ENCODE measurements around the gene DAB2. TPM values are rescaled to one million over a fixed set of nuclear protein-coding genes. Genes with fewer than 3 reads are reported as not detected.

The DAB2 gene
- total and polyA plus RNA-seq, 2 donors (not counting 1 experiment from before 2014, with no cell fraction given), result 217 to 538 TPM

- no peak for TF ChIP-seq CTCF (conservative IDR thresholded peaks at IDR 0.05 in 1 of 2, IDR thresholded peaks at IDR 0.05 in 1 of 2; ENCODE audit: low read depth in 1 of 2, low read length in 2 of 2)
- no peak for TF ChIP-seq EZH2 (IDR thresholded peaks at IDR 0.05; ENCODE audit: low read length, missing control alignments)
- Histone ChIP-seq H3K4me2 (ENCODE audit: extremely low read depth, insufficient read depth, low read length) (peak overlapping the region; percentile 56), H3K27ac (ENCODE audit: insufficient read depth, low read length) (peak overlapping the region; percentile 80), H3K9ac (ENCODE audit: insufficient read depth, low read length) (no peak overlapping the region), H3K36me3 (ENCODE audit: control insufficient read depth, insufficient read depth, low read length) (peaks cover 20% of the 10 kb centered on the region), H3K4me3 (replicated peaks in 1 of 4; ENCODE audit: control extremely low read depth in 1 of 4, insufficient read depth in 1 of 4, low read depth in 3 of 4, low read length in 4 of 4) (no peak overlapping the region), H4K20me1 (ENCODE audit: control insufficient read depth, extremely low read depth, insufficient read depth, low read length) (no peaks in the 10 kb centered on the region), H2AFZ (ENCODE audit: low read length) (no peak overlapping the region), H3K79me2 (ENCODE audit: control insufficient read depth, insufficient read depth, low read length) (peaks cover 68% of the 10 kb centered on the region), H3K9me3 (ENCODE audit: control insufficient read depth, insufficient read depth, low read depth, low read length) (no peaks in the 10 kb centered on the region), H3K27me3 (ENCODE audit: control insufficient read depth, insufficient read depth, low read length) (no peaks in the 10 kb centered on the region), H3K4me1 (ENCODE audit: control insufficient read depth, extremely low read depth, insufficient read depth, low read length) (peaks cover 37% of the 10 kb centered on the region)
- peak; percentile 26 to 61 for DNase-seq (ENCODE audit: low read depth in 2 of 2)
These were observed 29.3 kb downstream of the DAB2 start for GRCh38 chr5:39395521-39395920.

GRCh38 chr5:39394946-39395345 lies 29.8 kb downstream of the DAB2 start:
- Histone ChIP-seq H4K20me1 (ENCODE audit: control insufficient read depth, extremely low read depth, insufficient read depth, low read length) (no peaks in the 10 kb centered on the region), H3K4me2 (ENCODE audit: extremely low read depth, insufficient read depth, low read length) (no peak overlapping the region), H3K27me3 (ENCODE audit: control insufficient read depth, insufficient read depth, low read length) (no peaks in the 10 kb centered on the region), H3K9ac (ENCODE audit: insufficient read depth, low read length) (no peak overlapping the region), H2AFZ (ENCODE audit: low read length) (no peak overlapping the region), H3K4me1 (ENCODE audit: control insufficient read depth, extremely low read depth, insufficient read depth, low read length) (peaks cover 36% of the 10 kb centered on the region), H3K79me2 (ENCODE audit: control insufficient read depth, insufficient read depth, low read length) (peaks cover 66% of the 10 kb centered on the region), H3K27ac (ENCODE audit: insufficient read depth, low read length) (peak overlapping the region; percentile 80), H3K4me3 (replicated peaks in 1 of 4; ENCODE audit: control extremely low read depth in 1 of 4, insufficient read depth in 1 of 4, low read depth in 3 of 4, low read length in 4 of 4) (no peak overlapping the region), H3K36me3 (ENCODE audit: control insufficient read depth, insufficient read depth, low read length) (peaks cover 20% of the 10 kb centered on the region), H3K9me3 (ENCODE audit: control insufficient read depth, insufficient read depth, low read depth, low read length) (no peaks in the 10 kb centered on the region)
- TF ChIP-seq CTCF (conservative IDR thresholded peaks at IDR 0.05 in 1 of 2, IDR thresholded peaks at IDR 0.05 in 1 of 2; ENCODE audit: low read depth in 1 of 2, low read length in 2 of 2) (no peak), EZH2 (IDR thresholded peaks at IDR 0.05; ENCODE audit: low read length, missing control alignments) (no peak)
- DNase-seq (ENCODE audit: low read depth in 2 of 2), result peak; percentile 86 to 91

GRCh38 chr5:39390945-39391344 lies 33.8 kb downstream of the DAB2 start:
- Histone ChIP-seq H3K4me3 (replicated peaks in 1 of 4; ENCODE audit: control extremely low read depth in 1 of 4, insufficient read depth in 1 of 4, low read depth in 3 of 4, low read length in 4 of 4) (no peak overlapping the region), H4K20me1 (ENCODE audit: control insufficient read depth, extremely low read depth, insufficient read depth, low read length) (no peaks in the 10 kb centered on the region), H3K36me3 (ENCODE audit: control insufficient read depth, insufficient read depth, low read length) (peaks cover 22% of the 10 kb centered on the region), H3K9me3 (ENCODE audit: control insufficient read depth, insufficient read depth, low read depth, low read length) (no peaks in the 10 kb centered on the region), H3K27me3 (ENCODE audit: control insufficient read depth, insufficient read depth, low read length) (no peaks in the 10 kb centered on the region), H3K79me2 (ENCODE audit: control insufficient read depth, insufficient read depth, low read length) (peaks cover 34% of the 10 kb centered on the region), H3K4me1 (ENCODE audit: control insufficient read depth, extremely low read depth, insufficient read depth, low read length) (peaks cover 10% of the 10 kb centered on the region), H3K27ac (ENCODE audit: insufficient read depth, low read length) (peak overlapping the region; percentile 18), H3K4me2 (ENCODE audit: extremely low read depth, insufficient read depth, low read length) (no peak overlapping the region), H2AFZ (ENCODE audit: low read length) (no peak overlapping the region), H3K9ac (ENCODE audit: insufficient read depth, low read length) (no peak overlapping the region)
- no peak for TF ChIP-seq CTCF (conservative IDR thresholded peaks at IDR 0.05 in 1 of 2, IDR thresholded peaks at IDR 0.05 in 1 of 2; ENCODE audit: low read depth in 1 of 2, low read length in 2 of 2)
- TF ChIP-seq EZH2 (IDR thresholded peaks at IDR 0.05; ENCODE audit: low read length, missing control alignments), result no peak
- DNase-seq (ENCODE audit: low read depth in 2 of 2), result no peak

All from fibroblast of lung (primary cell).